AG09309 (cell line): ENCODE data around the gene RAD17.
A peak's percentile ranks its signal among the peaks of the same experiment; 100 is the strongest.
"Not testable (repeated sequence)": the region's sequence is repeated elsewhere in the genome, so short reads cannot be mapped to it uniquely, and the experiment has no call there.

Experiments
- DNase-seq: peaks from one replicate; pipeline ENCODE4 v3.0.0-alpha.2; 2010; ENCODE audit warnings: low read depth
- H3K4me3 ChIP-seq: 2 replicates; pipeline ENCODE4 v1.5.1; 2011; ENCODE audit warnings: mild to moderate bottlenecking, low read depth, low read length, moderate library complexity; ENCODE audit not compliant: control insufficient read depth
- CTCF ChIP-seq: IDR thresholded peaks from 2 replicates; pipeline ENCODE4 v1.5.1; 2011; ENCODE audit warnings: mild to moderate bottlenecking, low read depth, low read length, inconsistent platforms; ENCODE audit not compliant: insufficient read depth, control insufficient read depth; ENCODE audit errors: missing control alignments

RAD17 gene

DNA sequence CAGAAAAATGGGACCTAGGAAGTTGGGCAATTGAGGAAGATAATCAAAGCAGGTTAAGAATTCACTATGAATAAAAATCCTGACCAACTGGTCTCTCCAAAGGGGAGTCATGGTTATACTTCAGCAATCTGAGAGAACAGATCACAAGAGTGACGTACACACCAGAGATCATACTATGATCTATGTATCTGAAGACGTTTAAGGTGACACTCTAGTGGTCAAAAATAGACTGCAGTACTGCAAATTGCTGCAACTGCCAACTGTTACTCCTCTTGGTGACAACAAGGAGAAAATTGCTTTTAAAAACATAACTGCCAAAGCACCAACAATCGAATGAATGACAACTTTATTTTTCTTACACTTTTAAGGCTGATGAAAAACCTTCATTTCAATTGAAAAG is 5.2 kb upstream of the RAD17 start:
- TF ChIP-seq CTCF = peak; percentile 42
- no peak for DNase-seq
- H3K4me3 ChIP-seq = no peak overlapping the region

GRCh38 chr5:69364850-69365249 is 4.8 kb upstream of the RAD17 start:
- no peak overlapping the region for H3K4me3 ChIP-seq
- TF ChIP-seq CTCF = no peak
- no peak for DNase-seq

- TF ChIP-seq CTCF = no peak
- no peak for DNase-seq
- peak overlapping the region; percentile 81 for H3K4me3 ChIP-seq
Observed at GRCh38 chr5:69367697-69368279, 1.8 kb upstream of the RAD17 start.

GRCh38 chr5:69368458-69369339 is 919 bp upstream of the RAD17 start:
- DNase-seq = peak; percentile 8
- TF ChIP-seq CTCF = no peak

GRCh38 chr5:69370335-69370734 is 717 bp downstream of the RAD17 start:
- peak overlapping the region; percentile 81 for H3K4me3 ChIP-seq
- DNase-seq = not testable (repeated sequence)

More at GRCh38 chr5:69368458-69369339, 919 bp upstream of the RAD17 start:
- H3K4me3 ChIP-seq = peak overlapping the region; percentile 81

DNA sequence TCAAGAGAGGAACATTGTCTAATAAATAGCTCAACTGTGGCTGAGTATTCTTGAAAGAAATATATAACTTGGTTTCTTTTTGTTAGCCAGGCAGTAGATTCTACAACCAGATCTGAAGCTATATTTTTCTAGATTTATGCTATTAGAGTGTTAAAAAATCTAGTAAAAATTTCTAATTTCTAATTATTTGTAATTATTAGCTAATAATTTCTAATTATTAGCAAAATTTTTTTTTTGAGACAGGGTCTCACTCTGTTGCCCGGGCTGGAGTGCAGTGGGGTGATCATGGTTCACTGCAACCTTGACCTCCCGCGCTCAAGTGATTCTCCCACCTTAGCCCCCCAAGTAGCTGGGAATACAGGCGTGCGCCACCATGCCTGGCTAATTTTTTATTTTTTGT is 2.8 kb downstream of the RAD17 start:
- TF ChIP-seq CTCF = no peak
- H3K4me3 ChIP-seq = no peak overlapping the region
- DNase-seq = no peak

DNA sequence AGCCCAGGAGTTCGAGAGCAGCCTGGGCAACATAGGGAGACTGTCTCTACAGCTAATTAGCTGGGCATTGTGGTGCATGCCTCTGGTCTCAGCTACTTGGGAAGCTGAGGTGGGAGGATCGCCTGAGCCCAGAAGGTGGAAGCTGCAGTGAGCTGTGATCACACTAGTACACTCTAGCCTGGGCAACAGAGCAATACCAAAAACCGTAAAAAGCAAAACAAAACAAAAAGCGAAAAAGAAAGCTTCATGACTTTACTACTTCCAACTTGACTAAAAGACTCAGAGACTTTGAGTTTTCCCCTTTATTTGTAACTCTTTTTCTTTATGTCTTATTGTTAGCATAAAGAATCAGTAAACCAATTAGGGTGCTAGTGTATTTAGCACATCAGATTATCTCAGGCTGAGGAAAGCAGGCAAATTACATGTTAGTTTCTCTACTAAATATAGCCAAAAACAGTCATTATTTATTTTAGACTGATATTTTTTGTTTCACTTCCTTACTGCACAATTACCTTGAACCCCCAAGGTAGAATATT is 5.4 kb downstream of the RAD17 start:
- no peak for DNase-seq
- H3K4me3 ChIP-seq = no peak overlapping the region
- TF ChIP-seq CTCF = no peak
